Fibroblast of skin of left biceps (primary cell): ENCODE data around the gene GREM2.

Source experiments
- DNase-seq, 2 experiments: peaks; one replicate each; pipeline ENCODE4 v3.0.0-alpha.2; 2013; ENCODE audit warnings: low read depth in 2 of 2

Gene GREM2

GRCh38 chr1:240500647-240501046, 111.3 kb downstream of the GREM2 start:
- DNase-seq = no peak

GRCh38 chr1:240499012-240499411, 112.9 kb downstream of the GREM2 start:
- DNase-seq = no peak

DNA sequence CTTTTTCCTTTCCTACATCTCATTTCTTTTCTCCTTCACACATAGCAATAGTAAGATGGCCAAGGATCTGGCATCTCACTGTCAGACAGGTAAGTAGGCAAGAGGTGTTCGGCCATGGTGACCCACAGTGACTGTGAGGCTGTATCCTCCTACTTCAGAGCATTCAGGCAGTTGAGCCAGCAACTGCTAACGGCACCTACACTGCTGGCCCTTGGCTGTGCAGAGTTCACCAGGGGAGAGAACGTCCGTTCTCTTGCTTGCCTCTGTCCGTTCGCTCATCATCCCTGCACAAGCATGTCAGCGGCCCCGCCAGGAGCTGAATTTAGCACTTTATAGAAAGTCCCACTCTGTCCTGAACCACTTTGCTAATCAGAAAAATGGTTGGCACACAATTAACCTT, 113.6 kb downstream of the GREM2 start:
- no peak for DNase-seq

- DNase-seq = no peak
Observed at GRCh38 chr1:240497908-240498307, 114.0 kb downstream of the GREM2 start.

DNA sequence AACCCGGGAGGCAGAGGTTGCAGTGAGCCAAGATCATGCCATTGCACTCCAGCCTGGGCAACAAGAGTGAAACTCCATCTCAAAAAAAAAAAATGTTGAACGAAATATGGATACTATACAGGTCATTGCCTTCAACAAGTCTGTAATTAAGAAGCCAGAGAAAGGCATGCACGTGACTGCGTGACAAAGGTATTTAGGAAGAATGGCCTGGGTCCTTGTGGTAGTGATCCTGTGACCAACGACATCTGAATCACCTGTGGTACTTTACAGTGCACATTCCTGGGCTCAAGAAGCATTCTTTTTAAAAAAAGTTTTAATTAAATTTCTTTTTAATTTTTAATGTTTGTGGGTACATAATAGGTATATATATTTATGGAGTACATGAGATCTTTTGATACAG, 115.0 kb downstream of the GREM2 start:
- no peak for DNase-seq

DNA sequence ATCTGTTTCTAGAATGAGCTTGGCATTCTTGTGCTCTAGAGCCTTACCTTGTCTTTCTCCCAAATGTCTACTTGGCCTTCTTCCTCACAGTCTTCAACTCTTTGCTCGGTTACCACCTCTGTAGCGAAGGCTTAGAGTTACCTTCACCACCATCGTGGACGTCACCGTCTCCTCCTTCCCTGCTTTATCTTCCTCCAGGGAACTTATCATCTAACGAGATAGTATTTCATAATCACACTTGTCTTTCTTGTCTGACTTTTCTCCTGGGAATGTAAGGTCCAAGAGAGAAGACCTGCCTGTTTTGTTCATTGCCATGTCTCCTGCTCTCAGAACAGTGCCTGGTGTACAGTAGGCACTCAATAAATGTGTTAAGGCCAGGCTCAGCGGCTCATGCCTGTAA, 115.6 kb downstream of the GREM2 start:
- no peak for DNase-seq

DNA sequence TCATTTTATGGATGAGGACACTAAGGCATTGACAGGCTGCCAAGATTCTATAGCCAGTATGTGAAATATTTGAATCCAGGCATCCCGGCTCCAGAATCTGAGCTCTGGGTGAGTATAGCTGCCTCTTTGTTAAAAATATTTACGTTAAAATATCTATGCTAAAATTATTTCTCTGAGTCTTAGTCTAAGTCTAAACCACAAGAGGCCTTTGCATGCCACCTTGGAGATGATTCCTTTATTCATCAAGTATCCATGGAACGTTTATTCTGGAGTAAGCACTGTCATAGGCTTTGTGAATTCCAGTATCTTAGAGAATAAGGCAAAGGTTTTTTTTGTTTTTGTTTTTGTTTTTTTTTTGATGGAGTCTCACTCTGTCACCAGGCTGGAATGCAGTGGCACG, 116.4 kb downstream of the GREM2 start:
- no peak for DNase-seq

DNA sequence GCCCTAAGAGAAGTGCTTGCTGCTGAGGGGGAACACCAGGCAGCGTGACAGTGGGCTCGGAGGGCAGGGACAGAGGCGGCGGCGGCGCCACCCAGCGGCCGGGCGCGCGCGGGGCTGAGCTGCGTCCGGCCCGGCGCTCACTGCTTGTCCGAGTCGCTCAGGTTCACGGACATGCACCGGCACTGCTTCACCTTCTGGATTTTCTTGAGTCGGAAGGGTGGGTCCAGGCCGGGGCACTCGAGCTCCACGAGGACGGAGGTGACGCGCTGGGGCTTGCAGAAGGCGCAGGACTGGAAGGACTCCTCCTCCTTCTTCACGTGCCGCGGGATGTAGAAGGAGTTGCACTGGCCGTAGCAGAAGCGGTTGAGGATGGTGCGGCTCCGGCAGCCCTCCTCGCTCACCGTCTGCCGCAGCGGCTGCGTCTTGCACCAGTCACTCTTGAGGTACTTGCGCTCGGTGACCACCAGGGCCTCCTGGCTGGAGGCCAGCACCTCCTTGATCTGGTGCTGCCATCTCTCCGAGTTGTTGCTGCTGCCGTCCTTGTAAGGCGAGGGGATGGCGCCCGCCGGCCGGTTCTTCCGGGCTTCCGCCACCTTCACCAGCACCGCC, 119.0 kb downstream of the GREM2 start:
- no peak for DNase-seq

GRCh38 chr1:240491796-240492195, 120.2 kb downstream of the GREM2 start:
- DNase-seq = no peak

GRCh38 chr1:240491156-240491555, 120.8 kb downstream of the GREM2 start:
- DNase-seq = no peak

DNA sequence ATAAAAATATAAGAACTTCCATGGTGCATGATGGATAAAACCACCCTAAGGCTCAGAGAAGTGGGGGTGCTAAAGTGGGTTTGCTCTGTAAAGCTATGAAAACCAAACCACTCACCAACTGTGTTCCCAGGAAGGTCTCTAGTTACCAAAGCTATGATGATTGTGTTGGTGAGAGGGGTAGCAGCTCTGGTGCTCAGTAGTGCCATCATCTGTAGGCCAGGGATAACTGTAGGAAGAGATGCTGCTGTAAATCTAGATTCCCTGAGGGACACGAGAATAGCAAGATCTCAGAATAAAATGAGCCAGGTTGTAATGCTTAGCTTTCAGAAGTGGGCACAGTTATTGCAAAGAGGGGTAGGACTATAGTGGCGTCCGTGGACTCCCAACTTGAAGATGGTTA, 124.5 kb downstream of the GREM2 start:
- DNase-seq = no peak

GRCh38 chr1:240486611-240487010, 125.3 kb downstream of the GREM2 start:
- no peak for DNase-seq

GRCh38 chr1:240484804-240485443, 127.0 kb downstream of the GREM2 start:
- DNase-seq = no peak

- DNase-seq = no peak
Observed at GRCh38 chr1:240478536-240478935, 133.4 kb downstream of the GREM2 start.

DNA sequence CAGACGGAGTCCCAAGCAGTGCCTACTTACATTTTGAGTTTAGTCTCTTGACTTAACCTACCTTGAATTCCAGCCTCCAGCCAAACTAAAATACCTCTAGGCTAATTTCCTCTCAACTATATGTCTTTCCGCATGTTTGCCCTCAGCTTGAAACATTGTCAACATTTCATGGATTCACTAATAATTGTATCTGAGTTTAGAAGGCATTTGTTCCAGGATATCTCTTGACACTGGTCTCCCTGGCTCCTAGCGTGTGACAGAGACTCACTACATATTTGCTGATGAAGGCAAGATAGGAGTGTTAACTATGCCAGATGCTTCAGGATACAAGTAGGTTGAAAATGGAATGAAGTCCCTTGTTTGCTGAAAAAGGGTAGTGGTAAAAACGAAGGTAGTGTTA, 136.1 kb downstream of the GREM2 start:
- no peak for DNase-seq

GRCh38 chr1:240474133-240474614, 137.8 kb downstream of the GREM2 start:
- no peak for DNase-seq

GRCh38 chr1:240468656-240469055, 143.3 kb downstream of the GREM2 start:
- no peak for DNase-seq

GRCh38 chr1:240467895-240468294, 144.1 kb downstream of the GREM2 start:
- no peak for DNase-seq

DNA sequence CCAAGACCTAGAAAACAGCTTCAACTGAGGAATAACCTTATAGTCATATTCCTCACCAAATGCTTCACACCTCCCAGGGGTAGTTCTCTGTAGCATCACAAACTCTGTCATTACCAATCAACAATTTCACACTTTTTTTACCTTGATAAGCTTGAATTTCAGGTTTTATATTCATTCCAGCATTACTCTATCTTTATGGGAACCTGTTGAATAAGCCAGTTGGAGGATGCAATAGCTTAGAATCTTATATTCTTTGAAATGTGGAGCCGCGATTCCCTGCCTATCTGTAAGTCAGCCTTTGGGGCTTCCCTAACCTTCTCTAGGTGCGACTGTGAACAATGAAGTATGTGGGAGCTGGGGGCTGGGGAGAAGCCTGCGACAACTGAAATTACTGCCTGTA, 145.4 kb downstream of the GREM2 start:
- no peak for DNase-seq

DNA sequence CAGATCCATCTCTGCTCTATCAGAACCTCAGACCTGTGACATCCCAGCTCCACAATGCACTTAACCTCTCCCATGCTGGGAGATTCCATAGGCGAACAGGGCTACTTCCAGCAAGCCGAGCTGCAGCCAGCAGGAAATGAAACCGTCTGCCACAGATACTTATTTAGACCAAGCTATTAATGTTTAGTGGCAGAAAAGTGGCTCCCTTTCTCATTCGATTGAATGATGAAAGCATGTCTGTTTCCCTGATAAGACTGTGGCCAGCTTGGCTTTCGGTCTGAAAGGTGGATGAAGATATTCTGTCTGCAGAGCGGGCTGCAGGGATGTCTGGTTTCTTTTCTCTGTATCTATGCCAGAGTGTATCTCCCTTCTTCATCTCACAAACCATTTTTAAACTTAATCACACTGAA, 146.4 kb downstream of the GREM2 start:
- no peak for DNase-seq

- DNase-seq = peak in 1 of 2 experiments; percentile 23
Observed at GRCh38 chr1:240464099-240464498, 147.9 kb downstream of the GREM2 start.

- DNase-seq = peak in 1 of 2 experiments; percentile 32
Observed at GRCh38 chr1:240462766-240463395, 149.1 kb downstream of the GREM2 start.

- no peak for DNase-seq
Observed at GRCh38 chr1:240462277-240462676, 149.7 kb downstream of the GREM2 start.
